ENCODE measurements around the gene RAB23.

The RAB23 gene

DNA sequence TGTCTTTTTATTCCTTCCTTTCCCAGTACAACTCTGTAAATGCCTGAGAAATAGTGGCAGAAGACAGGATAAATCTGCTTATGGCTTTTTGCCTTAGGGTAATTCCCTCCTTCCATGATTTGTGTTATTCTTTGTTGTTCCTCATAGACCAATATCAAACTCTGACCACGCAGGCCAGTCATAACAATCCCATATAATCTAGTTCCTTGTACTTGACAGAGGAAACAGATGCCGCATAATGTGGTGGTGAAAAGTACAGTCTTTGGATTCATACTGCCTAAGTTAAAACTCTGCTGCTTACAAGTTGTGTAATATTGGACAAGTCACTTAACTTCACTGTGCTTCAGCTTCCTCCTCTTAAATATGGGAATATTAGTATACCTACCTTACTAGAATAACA is 58.2 kb downstream of the RAB23 start:
- Mint-ChIP-seq H3K9me3 (peaks cover 8% of the 10 kb centered on the region), H3K27me3 (no peaks in the 10 kb centered on the region), H3K27ac (ENCODE audit: low read depth) (no peak overlapping the region), H3K4me1 (no peaks in the 10 kb centered on the region), H3K36me3 (ENCODE audit: insufficient read depth) (peaks cover 3% of the 10 kb centered on the region), H3K4me3 (no peak overlapping the region)
- no peak for DNase-seq (ENCODE audit: low spot score in 2 of 2)
- ATAC-seq (replicated peaks; ENCODE audit: extremely low read depth, poor library complexity, severe bottlenecking): no peak

DNA sequence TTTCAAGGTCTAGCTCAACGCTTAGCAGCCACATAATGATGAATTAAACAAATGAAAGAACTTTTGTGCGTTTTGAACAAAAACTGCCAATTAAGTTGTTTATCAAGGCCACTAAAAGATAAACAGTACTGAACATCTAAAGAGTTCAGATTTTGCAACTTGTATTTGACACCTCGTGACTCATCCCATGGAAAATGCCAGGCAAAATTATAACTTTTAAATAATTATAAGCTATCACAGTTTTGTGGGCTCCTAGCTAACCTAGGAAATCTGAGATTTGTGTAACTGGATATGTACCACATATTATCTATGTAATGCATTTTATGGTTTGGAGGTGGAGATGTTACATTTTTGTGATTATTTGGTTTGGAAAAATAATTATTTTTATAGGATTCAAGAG is 59.6 kb downstream of the RAB23 start:
- peaks cover 8% of the 10 kb centered on the region for H3K9me3 Mint-ChIP-seq
- no peaks in the 10 kb centered on the region for H3K4me1 Mint-ChIP-seq
- H3K4me3 Mint-ChIP-seq: no peak overlapping the region
- ATAC-seq (replicated peaks; ENCODE audit: extremely low read depth, poor library complexity, severe bottlenecking): no peak
- H3K36me3 Mint-ChIP-seq (ENCODE audit: insufficient read depth): peaks cover 3% of the 10 kb centered on the region
- no peak for DNase-seq (ENCODE audit: low spot score in 2 of 2)
- H3K27ac Mint-ChIP-seq (ENCODE audit: low read depth): no peak overlapping the region
- no peaks in the 10 kb centered on the region for H3K27me3 Mint-ChIP-seq

DNA sequence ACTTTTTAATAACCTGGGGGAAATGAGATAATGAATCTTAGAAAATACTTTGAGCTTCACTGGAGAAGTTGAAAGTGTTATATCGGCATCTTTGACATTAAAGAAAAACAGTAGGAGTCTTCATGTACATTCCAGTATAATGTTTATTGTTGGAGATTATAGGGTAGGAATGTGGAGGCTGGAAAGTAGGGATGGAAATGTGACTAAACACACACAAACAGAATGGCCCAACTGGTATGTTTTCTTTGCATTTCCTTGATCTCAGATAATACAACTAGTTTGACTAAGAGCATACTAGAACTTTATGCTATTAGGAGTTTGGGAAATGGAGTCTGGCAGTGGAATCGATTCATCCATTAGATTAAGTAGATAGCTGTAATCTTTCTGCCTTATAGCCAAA is 60.1 kb downstream of the RAB23 start:
- no peak for DNase-seq (ENCODE audit: low spot score in 2 of 2)
- no peak overlapping the region for H3K4me3 Mint-ChIP-seq
- no peaks in the 10 kb centered on the region for H3K27me3 Mint-ChIP-seq
- H3K36me3 Mint-ChIP-seq (ENCODE audit: insufficient read depth): peaks cover 3% of the 10 kb centered on the region
- peaks cover 8% of the 10 kb centered on the region for H3K9me3 Mint-ChIP-seq
- H3K4me1 Mint-ChIP-seq: no peaks in the 10 kb centered on the region
- H3K27ac Mint-ChIP-seq (ENCODE audit: low read depth): no peak overlapping the region
- ATAC-seq (replicated peaks; ENCODE audit: extremely low read depth, poor library complexity, severe bottlenecking): no peak

DNA sequence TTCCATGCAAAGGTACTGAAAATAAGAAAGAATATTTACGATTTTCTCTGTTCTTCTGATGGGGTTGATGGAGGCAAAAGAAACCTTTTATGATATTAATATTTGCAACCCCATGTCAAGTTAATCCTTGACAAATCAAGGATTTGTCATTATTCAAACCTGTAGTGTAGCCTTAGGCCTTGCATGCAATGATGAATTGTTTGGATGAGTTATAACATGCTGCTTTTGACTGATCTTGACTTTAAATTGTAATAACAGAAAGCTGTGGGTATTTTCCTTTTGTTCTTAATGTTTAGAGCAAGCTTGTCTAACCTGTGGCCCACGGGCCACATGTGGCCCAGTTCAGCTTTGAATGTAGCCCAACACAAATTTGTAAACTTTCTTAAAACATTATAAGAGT is 63.0 kb downstream of the RAB23 start:
- Mint-ChIP-seq H3K9me3 (no peaks in the 10 kb centered on the region), H3K36me3 (ENCODE audit: insufficient read depth) (peaks cover 9% of the 10 kb centered on the region), H3K27me3 (no peaks in the 10 kb centered on the region), H3K4me3 (no peak overlapping the region), H3K27ac (ENCODE audit: low read depth) (no peak overlapping the region), H3K4me1 (no peaks in the 10 kb centered on the region)
- ATAC-seq (replicated peaks; ENCODE audit: extremely low read depth, poor library complexity, severe bottlenecking) (no peak), DNase-seq (ENCODE audit: low spot score in 2 of 2) (no peak)

DNA sequence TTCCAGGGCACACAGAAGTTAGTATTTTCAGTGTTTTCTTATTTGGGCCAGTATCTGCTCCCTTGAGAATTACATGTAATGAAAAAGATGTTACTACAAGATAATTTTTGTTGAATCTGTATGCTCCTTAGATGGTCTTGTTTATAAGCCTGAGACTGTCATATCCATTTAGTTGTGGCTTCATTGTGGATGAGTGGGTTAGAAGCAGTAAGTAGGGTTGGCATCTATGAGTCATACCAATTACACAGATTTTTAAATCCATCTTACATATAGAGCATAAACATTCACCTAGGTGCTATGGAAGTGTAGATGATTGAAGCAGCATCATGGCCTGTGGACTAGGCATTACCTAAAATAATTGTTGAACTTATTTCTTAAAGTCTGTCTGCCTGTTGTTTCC is 63.4 kb downstream of the RAB23 start:
- DNase-seq (ENCODE audit: low spot score in 2 of 2): no peak
- Mint-ChIP-seq H3K36me3 (ENCODE audit: insufficient read depth) (peaks cover 9% of the 10 kb centered on the region), H3K9me3 (no peaks in the 10 kb centered on the region), H3K4me1 (no peaks in the 10 kb centered on the region), H3K27ac (ENCODE audit: low read depth) (no peak overlapping the region), H3K4me3 (no peak overlapping the region), H3K27me3 (no peaks in the 10 kb centered on the region)
- ATAC-seq (replicated peaks; ENCODE audit: extremely low read depth, poor library complexity, severe bottlenecking): no peak

DNA sequence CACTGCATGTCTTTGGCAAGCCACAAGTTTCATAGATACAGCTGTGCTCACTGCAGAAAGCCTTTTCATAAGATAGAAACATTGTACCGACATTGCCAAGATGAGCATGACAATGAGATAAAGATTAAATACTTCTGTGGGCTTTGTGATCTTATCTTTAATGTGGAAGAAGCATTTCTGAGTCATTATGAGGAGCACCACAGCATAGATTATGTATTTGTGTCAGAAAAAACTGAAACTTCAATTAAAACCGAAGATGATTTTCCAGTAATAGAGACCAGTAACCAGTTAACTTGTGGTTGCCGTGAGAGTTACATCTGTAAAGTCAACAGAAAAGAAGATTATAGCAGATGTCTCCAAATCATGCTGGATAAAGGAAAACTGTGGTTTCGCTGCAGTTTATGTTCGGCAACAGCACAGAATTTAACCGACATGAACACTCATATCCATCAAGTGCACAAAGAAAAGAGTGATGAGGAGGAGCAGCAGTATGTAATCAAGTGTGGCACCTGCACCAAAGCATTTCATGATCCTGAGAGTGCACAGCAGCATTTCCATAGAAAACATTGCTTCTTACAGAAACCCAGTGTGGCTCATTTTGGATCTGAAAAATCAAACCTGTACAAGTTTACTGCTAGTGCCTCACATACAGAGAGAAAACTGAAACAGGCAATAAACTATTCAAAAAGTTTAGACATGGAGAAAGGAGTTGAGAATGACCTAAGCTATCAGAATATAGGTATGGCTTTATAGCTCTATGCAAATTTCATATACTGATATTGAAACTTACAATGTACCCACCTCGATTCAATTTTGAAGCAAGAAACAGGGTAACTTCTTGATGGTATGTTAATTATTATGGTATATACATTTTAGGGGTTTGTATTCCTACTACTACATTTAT is 73.9 kb downstream of the RAB23 start:
- no peaks in the 10 kb centered on the region for H3K9me3 Mint-ChIP-seq
- peaks cover 42% of the 10 kb centered on the region for H3K36me3 Mint-ChIP-seq (ENCODE audit: insufficient read depth)
- H3K27me3 Mint-ChIP-seq: no peaks in the 10 kb centered on the region
- no peak overlapping the region for H3K4me3 Mint-ChIP-seq
- H3K27ac Mint-ChIP-seq (ENCODE audit: low read depth): no peak overlapping the region
- DNase-seq (ENCODE audit: low spot score in 2 of 2) (no peak), ATAC-seq (replicated peaks; ENCODE audit: extremely low read depth, poor library complexity, severe bottlenecking) (no peak)
- no peaks in the 10 kb centered on the region for H3K4me1 Mint-ChIP-seq

DNA sequence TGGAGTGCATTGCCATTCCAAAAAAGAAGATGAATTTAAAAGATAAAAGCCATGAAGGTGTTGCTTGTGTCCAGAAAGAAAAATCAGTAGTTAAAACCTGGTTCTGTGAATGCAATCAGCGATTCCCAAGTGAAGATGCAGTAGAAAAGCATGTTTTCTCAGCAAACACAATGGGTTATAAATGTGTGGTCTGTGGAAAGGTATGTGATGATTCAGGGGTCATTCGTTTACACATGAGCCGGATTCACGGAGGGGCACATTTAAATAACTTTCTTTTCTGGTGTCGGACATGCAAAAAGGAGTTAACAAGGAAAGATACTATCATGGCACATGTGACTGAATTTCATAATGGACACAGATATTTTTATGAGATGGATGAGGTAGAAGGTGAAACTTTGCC is 74.7 kb downstream of the RAB23 start:
- H3K4me3 Mint-ChIP-seq: no peak overlapping the region
- H3K27me3 Mint-ChIP-seq: no peaks in the 10 kb centered on the region
- H3K36me3 Mint-ChIP-seq (ENCODE audit: insufficient read depth): peaks cover 40% of the 10 kb centered on the region
- no peaks in the 10 kb centered on the region for H3K4me1 Mint-ChIP-seq
- no peak overlapping the region for H3K27ac Mint-ChIP-seq (ENCODE audit: low read depth)
- DNase-seq (ENCODE audit: low spot score in 2 of 2) (no peak), ATAC-seq (replicated peaks; ENCODE audit: extremely low read depth, poor library complexity, severe bottlenecking) (no peak)
- H3K9me3 Mint-ChIP-seq: no peaks in the 10 kb centered on the region

DNA sequence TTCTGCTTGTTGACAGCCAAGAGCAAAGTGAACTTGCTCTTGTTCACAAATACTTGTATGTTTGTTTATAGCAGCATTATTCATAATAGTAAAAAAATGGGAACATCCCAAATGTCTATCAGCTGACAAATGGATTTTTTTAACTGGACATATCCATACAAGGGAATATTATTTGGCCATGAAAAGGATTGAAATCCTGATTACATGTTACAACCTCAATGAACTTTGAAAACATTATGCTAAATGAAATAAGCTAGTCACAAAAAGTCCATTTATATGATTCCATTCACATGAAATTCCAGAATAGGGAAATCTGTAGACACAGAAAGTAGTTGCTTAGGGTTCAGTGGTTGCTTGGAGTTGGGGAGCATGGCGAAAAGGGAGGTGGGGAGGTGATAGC is 78.4 kb downstream of the RAB23 start:
- Mint-ChIP-seq H3K9me3 (no peaks in the 10 kb centered on the region), H3K36me3 (ENCODE audit: insufficient read depth) (peaks cover 30% of the 10 kb centered on the region), H3K4me3 (no peak overlapping the region), H3K27me3 (no peaks in the 10 kb centered on the region), H3K27ac (ENCODE audit: low read depth) (no peak overlapping the region), H3K4me1 (no peaks in the 10 kb centered on the region)
- DNase-seq (ENCODE audit: low spot score in 2 of 2) (no peak), ATAC-seq (replicated peaks; ENCODE audit: extremely low read depth, poor library complexity, severe bottlenecking) (no peak)

DNA sequence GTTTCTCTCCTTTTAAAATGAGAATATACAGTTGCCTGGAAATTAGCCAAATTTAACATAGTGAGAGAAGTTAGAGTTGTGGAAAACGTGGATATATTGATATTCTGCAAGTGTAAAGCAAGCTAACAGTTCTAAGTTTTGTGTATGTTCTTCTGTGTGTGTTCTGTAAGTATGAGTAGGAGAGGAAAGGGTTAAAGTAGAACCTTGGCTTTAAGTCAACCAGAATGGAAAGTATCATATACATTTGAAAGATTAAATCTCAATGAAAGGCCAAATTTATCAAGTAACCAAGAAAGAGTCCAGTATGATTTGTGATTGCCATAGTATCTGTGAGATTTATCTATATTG is 80.0 kb downstream of the RAB23 start:
- ATAC-seq (replicated peaks; ENCODE audit: extremely low read depth, poor library complexity, severe bottlenecking): no peak
- no peak overlapping the region for H3K27ac Mint-ChIP-seq (ENCODE audit: low read depth)
- H3K36me3 Mint-ChIP-seq (ENCODE audit: insufficient read depth): peaks cover 20% of the 10 kb centered on the region
- H3K4me3 Mint-ChIP-seq: no peak overlapping the region
- no peak for DNase-seq (ENCODE audit: low spot score in 2 of 2)
- no peaks in the 10 kb centered on the region for H3K27me3 Mint-ChIP-seq
- no peaks in the 10 kb centered on the region for H3K9me3 Mint-ChIP-seq
- H3K4me1 Mint-ChIP-seq: peaks cover 9% of the 10 kb centered on the region

DNA sequence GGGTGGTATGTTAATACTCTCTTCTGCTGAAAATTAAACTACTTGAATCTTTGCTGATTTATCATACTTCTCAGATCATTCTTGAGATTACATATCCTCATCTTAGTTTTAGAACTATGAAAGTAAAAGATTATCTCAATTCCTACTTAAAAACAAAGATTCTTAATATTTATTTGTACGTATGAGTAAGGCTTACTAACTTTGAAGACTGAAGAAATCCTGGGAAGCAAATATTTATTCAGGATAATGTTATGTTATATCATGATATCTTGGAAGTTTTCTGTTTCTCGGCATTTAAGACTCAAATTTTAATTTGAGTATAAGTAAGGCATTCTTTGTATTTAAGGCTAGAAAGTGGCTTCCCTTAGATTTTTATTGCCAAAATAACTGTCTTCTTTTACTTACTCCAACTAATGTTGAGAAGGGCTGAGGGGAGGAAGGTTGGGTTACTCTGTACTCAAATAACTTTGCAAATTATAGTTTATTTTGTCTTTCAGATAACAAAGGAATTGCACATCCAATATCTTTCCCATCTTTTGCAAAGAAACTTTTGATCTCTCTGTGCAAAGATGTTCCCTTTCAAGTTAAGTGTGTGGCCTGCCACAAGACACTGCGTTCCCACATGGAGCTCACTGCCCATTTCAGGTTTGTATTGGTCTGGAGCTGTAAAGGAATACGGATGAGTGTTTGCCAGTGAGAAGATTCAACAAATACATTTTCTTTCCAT is 80.5 kb downstream of the RAB23 start:
- Mint-ChIP-seq H3K36me3 (ENCODE audit: insufficient read depth) (peaks cover 20% of the 10 kb centered on the region), H3K27ac (ENCODE audit: low read depth) (no peak overlapping the region), H3K4me3 (no peak overlapping the region), H3K4me1 (peaks cover 11% of the 10 kb centered on the region), H3K9me3 (no peaks in the 10 kb centered on the region), H3K27me3 (no peaks in the 10 kb centered on the region)
- ATAC-seq (replicated peaks; ENCODE audit: extremely low read depth, poor library complexity, severe bottlenecking) (no peak), DNase-seq (ENCODE audit: low spot score in 2 of 2) (no peak)

DNA sequence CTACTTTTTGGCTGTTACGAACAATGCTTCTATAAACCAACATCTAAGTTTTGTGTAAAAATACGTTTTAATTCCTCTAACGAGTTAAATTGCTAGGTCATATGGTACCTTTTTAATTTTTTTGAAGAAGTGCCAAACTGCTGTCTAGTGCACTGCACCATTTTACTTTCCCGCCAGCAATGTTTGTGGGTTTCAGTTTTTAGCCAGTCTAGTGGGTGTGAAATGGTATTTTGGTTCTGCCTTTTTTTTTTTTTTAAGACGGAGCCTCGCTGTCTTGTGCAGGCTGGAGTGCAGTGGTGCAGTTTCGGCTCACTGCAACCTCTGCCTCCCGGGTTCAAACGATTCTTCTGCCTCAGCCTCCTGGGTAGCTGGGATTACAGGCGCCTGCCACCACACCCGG is 84.1 kb downstream of the RAB23 start:
- peak; percentile 64 for ATAC-seq (replicated peaks; ENCODE audit: extremely low read depth, poor library complexity, severe bottlenecking)
- Mint-ChIP-seq H3K4me1 (peaks cover 11% of the 10 kb centered on the region), H3K27ac (ENCODE audit: low read depth) (no peak overlapping the region), H3K36me3 (ENCODE audit: insufficient read depth) (peaks cover 32% of the 10 kb centered on the region), H3K4me3 (no peak overlapping the region), H3K27me3 (no peaks in the 10 kb centered on the region), H3K9me3 (no peaks in the 10 kb centered on the region)
- no peak for DNase-seq (ENCODE audit: low spot score in 2 of 2)

DNA sequence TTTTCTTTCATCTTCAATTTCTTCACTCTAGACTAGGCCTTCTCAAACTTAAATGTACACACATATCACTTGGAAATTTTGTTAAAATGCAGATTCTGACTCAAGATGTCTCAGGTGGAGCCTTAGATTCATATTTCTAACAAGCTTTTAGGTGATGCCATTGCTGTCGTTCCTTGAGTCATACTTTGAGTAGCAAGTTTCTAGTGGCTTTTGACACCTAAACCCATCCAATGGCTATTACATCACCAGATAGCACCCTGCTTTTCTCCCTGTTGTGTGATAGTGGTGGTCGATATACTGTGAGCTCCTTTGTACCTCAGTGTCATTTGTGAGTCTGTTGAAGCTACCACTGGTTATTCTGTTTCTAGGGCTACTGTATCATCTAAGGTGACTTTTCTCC is 84.8 kb downstream of the RAB23 start:
- H3K4me1 Mint-ChIP-seq: peaks cover 11% of the 10 kb centered on the region
- H3K27me3 Mint-ChIP-seq: no peaks in the 10 kb centered on the region
- H3K27ac Mint-ChIP-seq (ENCODE audit: low read depth): no peak overlapping the region
- no peak overlapping the region for H3K4me3 Mint-ChIP-seq
- H3K9me3 Mint-ChIP-seq: no peaks in the 10 kb centered on the region
- ATAC-seq (replicated peaks; ENCODE audit: extremely low read depth, poor library complexity, severe bottlenecking): peak; percentile 75
- H3K36me3 Mint-ChIP-seq (ENCODE audit: insufficient read depth): peaks cover 31% of the 10 kb centered on the region
- no peak for DNase-seq (ENCODE audit: low spot score in 2 of 2)
